Adrenal gland (tissue), 5 donors: Measurements from ENCODE around the gene SLC7A10.

ENCODE experiments used
- CTCF ChIP-seq, 6 experiments: fragments of 450-650 bp in 4 of 6; fragments of 200-600 bp in 2 of 6; sonication (generic) in 1 of 6; IDR thresholded peaks; 1 replicate in 5 of 6; 2 replicates in 1 of 6; pipeline versions ENCODE4 v1.5.1 to v1.8.0; 2016 to 2021; ENCODE audit warnings: antibody characterized with exemption in 6 of 6, mild to moderate bottlenecking in 2 of 6, moderate library complexity in 1 of 6
- POLR2A ChIP-seq, 2 donors: fragments of 450-650 bp; IDR thresholded peaks; one replicate each; pipeline ENCODE4 v1.6.1; 2017; ENCODE audit warnings: antibody characterized with exemption in 2 of 2, mild to moderate bottlenecking in 2 of 2, moderate library complexity in 1 of 2
- donor health status: DM: no; HTN: no; CAD: no.

- TF ChIP-seq CTCF (IDR thresholded peaks at IDR 0.05) (no peak), POLR2A (IDR thresholded peaks at IDR 0.05) (no peak)
These were observed 5.5 kb downstream of the SLC7A10 start for GRCh38 chr19:33220115-33220514.
